Mesothelial cell of epicardium (in vitro differentiated cells): ENCODE measurements around the gene KLRC2. TPM values are rescaled to one million over a fixed set of nuclear protein-coding genes. Genes with fewer than 3 reads are reported as not detected.
"Not testable (repeated sequence)": the region's sequence is repeated elsewhere in the genome, so short reads cannot be mapped to it uniquely, and the experiment has no call there.

Source experiments
- DNase-seq, 2 experiments: peaks; one replicate each; pipeline ENCODE4 v3.0.0; 2021; ENCODE audit warnings: low spot score in 2 of 2; ENCODE audit not compliant: unreplicated experiment in 2 of 2
- H3K27ac Mint-ChIP-seq: 2 replicates; pipeline ENCODE4 v1.8.0; 2021; ENCODE audit warnings: mixed read lengths
- H3K27me3 Mint-ChIP-seq: 2 replicates; pipeline ENCODE4 v1.8.0; 2021; ENCODE audit warnings: low read depth, mixed read lengths
- H3K36me3 Mint-ChIP-seq: 2 replicates; pipeline ENCODE4 v1.8.0; 2021; ENCODE audit warnings: mixed read lengths
- H3K4me1 Mint-ChIP-seq: 2 replicates; pipeline ENCODE4 v1.8.0; 2021; ENCODE audit warnings: mixed read lengths
- H3K4me3 Mint-ChIP-seq: 2 replicates; pipeline ENCODE4 v1.8.0; 2021; ENCODE audit warnings: mild to moderate bottlenecking, moderate library complexity, mixed read lengths
- H3K9me3 Mint-ChIP-seq: 2 replicates; pipeline ENCODE4 v1.8.0; 2021; ENCODE audit warnings: mixed read lengths
- CTCF ChIP-seq: fragments of 200-600 bp; sonication (generic); IDR thresholded peaks from one replicate; pipeline ENCODE4 v1.5.0; 2021; ENCODE audit warnings: antibody characterized with exemption; ENCODE audit not compliant: unreplicated experiment
- total RNA-seq: library from RNA; stranded (reverse); gene quantifications from 3 replicates; pipeline ENCODE4 v1.2.1, GENCODE V29; 2021

The KLRC2 gene
- total RNA-seq, result not detected in 3 replicates

- not testable (repeated sequence) for H3K27me3 Mint-ChIP-seq, DNase-seq, H3K9me3 Mint-ChIP-seq, H3K27ac Mint-ChIP-seq, H3K36me3 Mint-ChIP-seq, H3K4me3 Mint-ChIP-seq, H3K4me1 Mint-ChIP-seq
These were observed at the start of gene KLRC2 for GRCh38 chr12:10435816-10436215. KLRC2 (minus strand) TSS chr12:10436010; CDS start chr12:10435986, 24 bp downstream.

GRCh38 chr12:10481901-10482300 is 46.1 kb upstream of the KLRC2 start:
- DNase-seq, result not testable (repeated sequence)

GRCh38 chr12:10472808-10473207 is 37.0 kb upstream of the KLRC2 start:
- not testable (repeated sequence) for H3K4me1 Mint-ChIP-seq, H3K4me3 Mint-ChIP-seq, H3K27me3 Mint-ChIP-seq, H3K27ac Mint-ChIP-seq, DNase-seq, H3K36me3 Mint-ChIP-seq
- peaks cover 37% of the 10 kb centered on the region for H3K9me3 Mint-ChIP-seq

More at GRCh38 chr12:10481901-10482300, 46.1 kb upstream of the KLRC2 start:
- H3K4me1 Mint-ChIP-seq, H3K27me3 Mint-ChIP-seq, H3K27ac Mint-ChIP-seq, H3K4me3 Mint-ChIP-seq, H3K36me3 Mint-ChIP-seq: not testable (repeated sequence)
- H3K9me3 Mint-ChIP-seq, result peaks cover 30% of the 10 kb centered on the region

GRCh38 chr12:10469701-10470100 is 33.9 kb upstream of the KLRC2 start:
- Mint-ChIP-seq H3K27me3 (no peaks in the 10 kb centered on the region), H3K4me1 (no peaks in the 10 kb centered on the region), H3K4me3 (no peak overlapping the region), H3K27ac (no peak overlapping the region), H3K9me3 (peaks cover 22% of the 10 kb centered on the region), H3K36me3 (no peaks in the 10 kb centered on the region)
- no peak for DNase-seq
- TF ChIP-seq CTCF, result no peak

GRCh38 chr12:10466311-10466710 is 30.5 kb upstream of the KLRC2 start:
- DNase-seq, result no peak
- Mint-ChIP-seq H3K4me1 (no peaks in the 10 kb centered on the region), H3K4me3 (no peak overlapping the region), H3K36me3 (no peaks in the 10 kb centered on the region), H3K27ac (no peak overlapping the region), H3K9me3 (peaks cover 18% of the 10 kb centered on the region), H3K27me3 (no peaks in the 10 kb centered on the region)
- TF ChIP-seq CTCF, result no peak

- no peak for TF ChIP-seq CTCF
- no peak overlapping the region for H3K4me3 Mint-ChIP-seq
- H3K4me1 Mint-ChIP-seq, result no peaks in the 10 kb centered on the region
- no peaks in the 10 kb centered on the region for H3K36me3 Mint-ChIP-seq
- no peak overlapping the region for H3K27ac Mint-ChIP-seq
- H3K9me3 Mint-ChIP-seq, result peaks cover 54% of the 10 kb centered on the region
- DNase-seq, result no peak
- no peaks in the 10 kb centered on the region for H3K27me3 Mint-ChIP-seq
These were observed 21.9 kb upstream of the KLRC2 start for GRCh38 chr12:10457760-10458159.

- Mint-ChIP-seq H3K36me3 (no peaks in the 10 kb centered on the region), H3K9me3 (peaks cover 47% of the 10 kb centered on the region), H3K27me3 (no peaks in the 10 kb centered on the region), H3K4me3 (no peak overlapping the region), H3K4me1 (no peaks in the 10 kb centered on the region), H3K27ac (no peak overlapping the region)
- no peak for TF ChIP-seq CTCF
- no peak for DNase-seq
These were observed 21.0 kb upstream of the KLRC2 start for GRCh38 chr12:10456856-10457255.
